ENCODE results near the gene TOLLIP. TPM values are rescaled to one million over a fixed set of nuclear protein-coding genes. Genes with fewer than 3 reads are reported as not detected.
A peak's percentile ranks its signal among the peaks of the same experiment; 100 is the strongest.

The TOLLIP gene
- total and polyA plus RNA-seq, 9 of the 15 experiments (the other 6 are each of a cell fraction or from before 2014, with no cell fraction given), result 0.23 to 22.8 (median 7.1) TPM

DNA sequence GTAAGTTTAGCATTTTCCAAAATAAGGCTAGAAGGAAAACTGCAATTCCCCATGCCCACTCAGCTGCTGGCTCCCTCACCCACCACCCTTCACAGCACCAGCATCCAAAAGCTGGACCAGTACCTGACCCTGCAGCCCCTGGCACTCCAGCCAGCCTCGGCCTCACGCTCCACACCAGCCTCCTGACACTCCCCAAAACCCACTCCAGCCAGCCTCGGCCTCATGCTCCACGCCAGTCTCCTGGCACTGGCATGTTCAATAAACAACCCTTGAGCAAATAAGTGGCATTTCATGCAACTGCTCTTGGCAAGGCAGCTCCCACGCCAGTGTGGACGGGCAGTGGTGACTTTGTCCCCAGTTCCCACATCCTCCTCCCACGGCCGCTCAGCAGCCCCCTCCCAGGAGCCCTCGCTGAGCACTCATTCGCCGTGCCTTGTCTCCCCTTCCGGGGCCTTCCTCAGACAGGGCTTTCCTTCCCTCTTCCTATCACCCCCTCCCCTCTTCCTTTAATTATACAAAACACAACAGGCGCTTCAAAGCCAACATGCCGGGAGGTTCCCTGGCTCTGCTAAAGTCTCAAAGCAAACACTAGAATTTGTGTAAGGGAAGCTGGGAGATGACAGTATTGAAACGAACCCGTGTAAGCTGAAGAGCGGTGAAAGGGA lies 6.8 kb downstream of the TOLLIP start:
- WGBS (ENCODE audit: insufficient coverage, low coverage, missing lambda C conversion rate), result 81% methylated on average over 17 of the region's 17 CpGs
- Histone ChIP-seq H3K9ac (ENCODE audit: insufficient read depth in 1 of 2, low read depth in 2 of 2, low read length in 2 of 2) (peak overlapping the region in 1 of 2 experiments; percentile 43; a peak in 1 of 4 replicates), H3K9me1 (ENCODE audit: control insufficient read depth, insufficient read depth, low read length) (peaks cover 6% of the 10 kb centered on the region), H3K79me2 (ENCODE audit: control insufficient read depth, insufficient read depth, low read length) (peaks cover 55% of the 10 kb centered on the region), H3K27ac (ENCODE audit: extremely low read depth, low read depth, low read length) (no peak overlapping the region), H3K4me1 (replicated peaks in 1 of 2; ENCODE audit: control insufficient read depth in 2 of 2, insufficient read depth in 2 of 2, low read length in 2 of 2) (peaks cover 0 to 61% of the 10 kb centered on the region in 2 experiments; a peak in 3 of 5 replicates), H3K9me3 (replicated peaks; ENCODE audit: control insufficient read depth, insufficient read depth, low read depth, low read length) (no peaks in the 10 kb centered on the region), H3K4me3 (no peak overlapping the region), H4K20me1 (replicated peaks; ENCODE audit: control insufficient read depth, insufficient read depth, low read length) (peaks cover 13% of the 10 kb centered on the region), H2AFZ (ENCODE audit: low read depth, low read length) (no peak overlapping the region), H3K36me3 (ENCODE audit: control insufficient read depth, insufficient read depth, low read length) (peaks cover 21% of the 10 kb centered on the region; the same call in 1 of the 3 replicates), H3K4me2 (ENCODE audit: insufficient read depth, low read length) (no peak overlapping the region), H3K27me3 (ENCODE audit: control insufficient read depth in 2 of 2, insufficient read depth in 2 of 2, low read length in 2 of 2) (no peaks in the 10 kb centered on the region)
- 0 out of 2 replicates have a peak, but pooled peaks have one; percentile 29 for TF ChIP-seq POLR2G (IDR thresholded peaks at IDR 0.05; ENCODE audit: low read depth, low read length)
- TF ChIP-seq, protein P1, sequence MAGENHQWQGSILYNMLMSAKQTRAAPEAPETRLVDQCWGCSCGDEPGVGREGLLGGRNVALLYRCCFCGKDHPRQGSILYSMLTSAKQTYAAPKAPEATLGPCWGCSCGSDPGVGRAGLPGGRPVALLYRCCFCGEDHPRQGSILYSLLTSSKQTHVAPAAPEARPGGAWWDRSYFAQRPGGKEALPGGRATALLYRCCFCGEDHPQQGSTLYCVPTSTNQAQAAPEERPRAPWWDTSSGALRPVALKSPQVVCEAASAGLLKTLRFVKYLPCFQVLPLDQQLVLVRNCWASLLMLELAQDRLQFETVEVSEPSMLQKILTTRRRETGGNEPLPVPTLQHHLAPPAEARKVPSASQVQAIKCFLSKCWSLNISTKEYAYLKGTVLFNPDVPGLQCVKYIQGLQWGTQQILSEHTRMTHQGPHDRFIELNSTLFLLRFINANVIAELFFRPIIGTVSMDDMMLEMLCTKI (IDR thresholded peaks at IDR 0.05; ENCODE audit: partially characterized antibody), result no peak
- FAIRE-seq, result no peak
- ChIA-PET POLR2A (no interaction called here), CTCF (ENCODE audit: low intra/inter-chr PET ratio) (no interaction called here)
- in situ Hi-C loops (cut with MboI) (no loop called here), intact Hi-C loops (cut with micrococcal nuclease) (no loop called here)
- BruUV-seq (replicated peaks), result no TSS peak
- DNase-seq (ENCODE audit: extremely low read depth in 1 of 4, low spot score in 3 of 4), result no peak
- ATAC-seq, result no peak

DNA sequence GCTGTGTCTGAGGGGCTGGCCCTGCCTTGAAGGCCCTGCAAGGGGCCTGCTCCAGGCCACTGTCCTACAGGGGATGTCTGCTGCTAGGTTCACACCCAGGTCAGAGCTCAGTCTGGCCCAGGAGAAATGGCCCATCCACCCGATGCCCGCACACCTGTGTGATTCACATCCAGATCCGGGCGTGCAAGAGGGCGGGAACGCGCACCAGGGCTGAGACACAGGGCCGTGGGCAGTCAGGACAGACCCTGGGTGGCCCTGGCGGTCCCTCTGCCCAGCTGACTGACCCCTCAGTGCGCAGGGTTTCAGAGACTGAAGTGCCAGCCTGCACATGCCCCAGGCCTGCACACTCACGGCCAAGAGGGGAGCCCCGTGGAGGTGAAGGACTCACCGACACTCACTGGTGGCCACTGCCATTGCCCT lies 7.4 kb downstream of the TOLLIP start:
- Histone ChIP-seq H3K27me3 (ENCODE audit: control insufficient read depth in 2 of 2, insufficient read depth in 2 of 2, low read length in 2 of 2) (no peaks in the 10 kb centered on the region), H3K4me3 (no peak overlapping the region), H3K4me1 (replicated peaks in 1 of 2; ENCODE audit: control insufficient read depth in 2 of 2, insufficient read depth in 2 of 2, low read length in 2 of 2) (peaks cover 0 to 56% of the 10 kb centered on the region in 2 experiments; a peak in 3 of 5 replicates), H3K4me2 (ENCODE audit: insufficient read depth, low read length) (no peak overlapping the region), H2AFZ (ENCODE audit: low read depth, low read length) (no peak overlapping the region), H4K20me1 (replicated peaks; ENCODE audit: control insufficient read depth, insufficient read depth, low read length) (peaks cover 13% of the 10 kb centered on the region), H3K79me2 (ENCODE audit: control insufficient read depth, insufficient read depth, low read length) (peaks cover 53% of the 10 kb centered on the region), H3K27ac (ENCODE audit: extremely low read depth, low read depth, low read length) (no peak overlapping the region), H3K9ac (ENCODE audit: insufficient read depth in 1 of 2, low read depth in 2 of 2, low read length in 2 of 2) (peak overlapping the region in 1 of 2 experiments; percentile 43; a peak in 1 of 4 replicates), H3K9me3 (replicated peaks; ENCODE audit: control insufficient read depth, insufficient read depth, low read depth, low read length) (no peaks in the 10 kb centered on the region), H3K9me1 (ENCODE audit: control insufficient read depth, insufficient read depth, low read length) (peaks cover 6% of the 10 kb centered on the region), H3K36me3 (ENCODE audit: control insufficient read depth, insufficient read depth, low read length) (peaks cover 21% of the 10 kb centered on the region; the same call in 1 of the 3 replicates)
- ATAC-seq (no peak), DNase-seq (ENCODE audit: extremely low read depth in 1 of 4, low spot score in 3 of 4) (no peak), FAIRE-seq (no peak)
- no peak for TF ChIP-seq KHSRP (IDR thresholded peaks at IDR 0.05)
- peak; percentile 22; the same call in 1 of the 2 replicates for TF ChIP-seq POLR2G (IDR thresholded peaks at IDR 0.05; ENCODE audit: low read depth, low read length)
- CTCF ChIA-PET (ENCODE audit: low intra/inter-chr PET ratio), result no interaction called here
- BruUV-seq (replicated peaks), result no TSS peak
- POLR2A ChIA-PET, result no interaction called here
- WGBS (ENCODE audit: insufficient coverage, low coverage, missing lambda C conversion rate), result 90% methylated on average over 12 of the region's 13 CpGs
- in situ Hi-C loops (cut with MboI), result no loop called here
- intact Hi-C loops (cut with micrococcal nuclease), result no loop called here

Measured in K562 (cell line).